ENCODE data around the gene TSSK2. TPM values are rescaled to one million over a fixed set of nuclear protein-coding genes. Genes with fewer than 3 reads are reported as not detected.

TSSK2 gene
- total RNA-seq, 2 donors from 2014 or later = not detected

DNA sequence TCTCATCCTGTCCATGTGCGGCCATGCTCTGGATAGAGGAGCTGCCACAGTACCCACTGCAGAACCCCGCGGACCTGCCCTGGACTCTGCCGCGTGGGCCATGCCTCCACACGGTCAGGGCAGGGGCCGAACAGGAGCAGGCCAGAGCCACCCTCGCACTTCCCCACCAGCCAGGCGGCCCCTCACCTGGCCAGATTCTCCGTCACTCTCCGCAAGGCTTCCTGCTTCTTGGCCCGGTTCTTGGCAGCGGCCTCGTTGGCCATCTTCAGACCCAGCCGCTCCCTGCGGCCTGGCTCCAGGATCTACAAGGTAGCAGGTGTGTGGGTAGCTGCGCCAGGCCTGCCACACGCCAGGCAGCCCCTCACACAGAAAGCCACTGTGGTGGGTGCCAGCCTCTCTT is 3.8 kb downstream of the TSSK2 start:
- H3K27me3 ChIP-seq (ENCODE audit: control insufficient read depth, insufficient read depth, low read length, poor library complexity, severe bottlenecking) = no peaks in the 10 kb centered on the region
- Mint-ChIP-seq H3K4me1 (no peaks in the 10 kb centered on the region), H3K36me3 (ENCODE audit: low read depth) (peaks cover 53% of the 10 kb centered on the region), H3K27me3 (ENCODE audit: insufficient read depth) (no peaks in the 10 kb centered on the region), H3K27ac (no peak overlapping the region), H3K4me3 (no peak overlapping the region), H3K9me3 (no peaks in the 10 kb centered on the region)
- no peak for TF ChIP-seq CTCF (conservative IDR thresholded peaks at IDR 0.05)
- no peaks in the 10 kb centered on the region for H3K4me1 ChIP-seq (ENCODE audit: control insufficient read depth, insufficient read depth, low read length)
- no peak for DNase-seq
- WGBS, 2 experiments (ENCODE audit: insufficient coverage in 1 of 2, insufficient read length in 1 of 2) = 97% methylated on average over 9 to 18 of the region's 18 CpGs
- H3K36me3 ChIP-seq (ENCODE audit: control insufficient read depth, insufficient read depth, low read length) = peaks cover 45% of the 10 kb centered on the region
- H3K27ac ChIP-seq (ENCODE audit: low read depth, low read length) = no peak overlapping the region
- no peaks in the 10 kb centered on the region for H3K9me3 ChIP-seq (ENCODE audit: control insufficient read depth, low read length)
- H3K4me3 ChIP-seq (ENCODE audit: low read length) = no peak overlapping the region
- no peak overlapping the region for H3K9ac ChIP-seq (ENCODE audit: extremely low read depth, low read length, poor library complexity, severe bottlenecking)

- peaks cover 62% of the 10 kb centered on the region for H3K36me3 ChIP-seq (ENCODE audit: control insufficient read depth, insufficient read depth, low read length)
- H3K9ac ChIP-seq (ENCODE audit: extremely low read depth, low read length, poor library complexity, severe bottlenecking) = no peak overlapping the region
- no peak overlapping the region for H3K4me3 Mint-ChIP-seq
These were observed 5.8 kb downstream of the TSSK2 start for GRCh38 chr22:19136915-19137314.

GRCh38 chr22:19137384-19138216 is 6.5 kb downstream of the TSSK2 start:
- Mint-ChIP-seq H3K9me3 (no peaks in the 10 kb centered on the region), H3K36me3 (ENCODE audit: low read depth) (peaks cover 52% of the 10 kb centered on the region), H3K4me3 (no peak overlapping the region), H3K27ac (no peak overlapping the region), H3K27me3 (ENCODE audit: insufficient read depth) (no peaks in the 10 kb centered on the region), H3K4me1 (no peaks in the 10 kb centered on the region)
- no peak for DNase-seq
- Histone ChIP-seq H3K36me3 (ENCODE audit: control insufficient read depth, insufficient read depth, low read length) (peaks cover 69% of the 10 kb centered on the region), H3K9me3 (ENCODE audit: control insufficient read depth, low read length) (no peaks in the 10 kb centered on the region), H3K9ac (ENCODE audit: extremely low read depth, low read length, poor library complexity, severe bottlenecking) (no peak overlapping the region), H3K4me3 (ENCODE audit: low read length) (no peak overlapping the region), H3K4me1 (ENCODE audit: control insufficient read depth, insufficient read depth, low read length) (no peaks in the 10 kb centered on the region), H3K27ac (ENCODE audit: low read depth, low read length) (no peak overlapping the region), H3K27me3 (ENCODE audit: control insufficient read depth, insufficient read depth, low read length, poor library complexity, severe bottlenecking) (no peaks in the 10 kb centered on the region)
- WGBS, 2 experiments (ENCODE audit: insufficient coverage in 1 of 2, insufficient read length in 1 of 2) = 92% methylated on average over 6 to 11 of the region's 11 CpGs
- TF ChIP-seq CTCF (conservative IDR thresholded peaks at IDR 0.05) = no peak

More at GRCh38 chr22:19136915-19137314, 5.8 kb downstream of the TSSK2 start:
- Mint-ChIP-seq H3K4me1 (no peaks in the 10 kb centered on the region), H3K9me3 (no peaks in the 10 kb centered on the region), H3K36me3 (ENCODE audit: low read depth) (peaks cover 55% of the 10 kb centered on the region), H3K27me3 (ENCODE audit: insufficient read depth) (no peaks in the 10 kb centered on the region), H3K27ac (no peak overlapping the region)
- WGBS, 2 experiments (ENCODE audit: insufficient coverage in 1 of 2, insufficient read length in 1 of 2) = 92 to 98% methylated on average over 8 to 10 of the region's 10 CpGs
- Histone ChIP-seq H3K4me1 (ENCODE audit: control insufficient read depth, insufficient read depth, low read length) (no peaks in the 10 kb centered on the region), H3K9me3 (ENCODE audit: control insufficient read depth, low read length) (no peaks in the 10 kb centered on the region), H3K27me3 (ENCODE audit: control insufficient read depth, insufficient read depth, low read length, poor library complexity, severe bottlenecking) (no peaks in the 10 kb centered on the region), H3K27ac (ENCODE audit: low read depth, low read length) (no peak overlapping the region), H3K4me3 (ENCODE audit: low read length) (no peak overlapping the region)
- TF ChIP-seq CTCF (conservative IDR thresholded peaks at IDR 0.05) = no peak
- no peak for DNase-seq

Data from endodermal cell (in vitro differentiated cells).